Left kidney (tissue), 2 donors: ENCODE results near the gene AKT3. TPM values are rescaled to one million over a fixed set of nuclear protein-coding genes. Genes with fewer than 3 reads are reported as not detected.

Source experiments
- DNase-seq: peaks from one replicate; pipeline ENCODE4 v3.0.0-alpha.2; 2013
- polyA plus RNA-seq: library from polyadenylated mRNA; unstranded; fragments of 120-200 nt; gene quantifications from one replicate; pipeline ENCODE4 v1.2.1, GENCODE V29; 2013; ENCODE audit not compliant: insufficient read length

Gene AKT3
- polyA plus RNA-seq, 1 donor: 27.7 TPM

- no peak for DNase-seq
These were observed 342.3 kb downstream of the AKT3 start for GRCh38 chr1:243507672-243508302.

GRCh38 chr1:243507001-243507671 lies 342.9 kb downstream of the AKT3 start:
- no peak for DNase-seq

- no peak for DNase-seq
These were observed 343.9 kb downstream of the AKT3 start for GRCh38 chr1:243505986-243506689.

GRCh38 chr1:243503155-243503554 lies 346.9 kb downstream of the AKT3 start:
- DNase-seq: no peak

GRCh38 chr1:243501002-243501401 lies 349.0 kb downstream of the AKT3 start:
- DNase-seq: no peak

- DNase-seq: no peak
These were observed 349.5 kb downstream of the AKT3 start for GRCh38 chr1:243500512-243500911.

GRCh38 chr1:243499711-243500110 lies 350.3 kb downstream of the AKT3 start:
- DNase-seq: no peak

GRCh38 chr1:243499248-243499647 lies 350.8 kb downstream of the AKT3 start:
- DNase-seq: no peak

- no peak for DNase-seq
These were observed 351.9 kb downstream of the AKT3 start for GRCh38 chr1:243497939-243498681.

- DNase-seq: no peak
These were observed 353.2 kb downstream of the AKT3 start for GRCh38 chr1:243496806-243497205.

- DNase-seq: peak; percentile 51
These were observed 353.8 kb downstream of the AKT3 start for GRCh38 chr1:243496187-243496646.

GRCh38 chr1:243495442-243496186 lies 354.4 kb downstream of the AKT3 start:
- DNase-seq: no peak

- DNase-seq: no peak
These were observed 355.2 kb downstream of the AKT3 start for GRCh38 chr1:243494741-243495431.

GRCh38 chr1:243493156-243494129 lies 356.6 kb downstream of the AKT3 start:
- DNase-seq: no peak

- DNase-seq: no peak
These were observed 359.0 kb downstream of the AKT3 start for GRCh38 chr1:243490748-243491686.

- no peak for DNase-seq
These were observed 360.1 kb downstream of the AKT3 start for GRCh38 chr1:243489681-243490546.

GRCh38 chr1:243489158-243489527 lies 360.9 kb downstream of the AKT3 start:
- no peak for DNase-seq
